Stimulated activated CD4-positive, alpha-beta T cell treated with anti-CD3 and anti-CD28 coated beads, Interleukin-12 subunit alpha, Interleukin-12 subunit beta, amount 100 ng/mL, for 4 hours (primary cell): ENCODE results near the gene AQP5.
"Not testable (repeated sequence)": the region's sequence is repeated elsewhere in the genome, so short reads cannot be mapped to it uniquely, and the experiment has no call there.

Experiments used
- DNase-seq: peaks from one replicate; pipeline ENCODE4 v3.0.0-alpha.2; 2020

Gene AQP5

GRCh38 chr12:49983892-49984291, 22.2 kb downstream of the AQP5 start:
- no peak for DNase-seq

- no peak for DNase-seq
Measured at GRCh38 chr12:49984476-49985359, 23.0 kb downstream of the AQP5 start.

GRCh38 chr12:49985981-49986380, 24.3 kb downstream of the AQP5 start:
- DNase-seq, result no peak

- not testable (repeated sequence) for DNase-seq
Measured at GRCh38 chr12:49986476-49986875, 24.8 kb downstream of the AQP5 start.

- DNase-seq, result no peak
Measured at GRCh38 chr12:49987625-49988303, 26.1 kb downstream of the AQP5 start.

GRCh38 chr12:49989400-49989799, 27.7 kb downstream of the AQP5 start:
- not testable (repeated sequence) for DNase-seq

GRCh38 chr12:49990273-49990672, 28.6 kb downstream of the AQP5 start:
- no peak for DNase-seq

- no peak for DNase-seq
Measured at GRCh38 chr12:49998453-49998852, 36.8 kb downstream of the AQP5 start.

GRCh38 chr12:50003595-50003994, 41.9 kb downstream of the AQP5 start:
- no peak for DNase-seq

GRCh38 chr12:50004696-50005095, 43.0 kb downstream of the AQP5 start:
- DNase-seq, result no peak

GRCh38 chr12:50005175-50005574, 43.5 kb downstream of the AQP5 start:
- DNase-seq, result no peak

- no peak for DNase-seq
Measured at GRCh38 chr12:50006280-50006679, 44.6 kb downstream of the AQP5 start.

GRCh38 chr12:50006754-50007442, 45.2 kb downstream of the AQP5 start:
- no peak for DNase-seq

GRCh38 chr12:50013361-50014147, 51.9 kb downstream of the AQP5 start:
- no peak for DNase-seq

GRCh38 chr12:50014342-50014741, 52.7 kb downstream of the AQP5 start:
- DNase-seq, result no peak
